Stimulated activated CD4-positive, alpha-beta T cell treated with anti-CD3 and anti-CD28 coated beads, Interleukin-2, amount 100 ng/mL, for 4 hours (primary cell): ENCODE data around the gene SETD5.

Experiments used
- DNase-seq: peaks from one replicate; pipeline ENCODE4 v3.0.0-alpha.2; 2020; ENCODE audit warnings: low read depth

The SETD5 gene

DNA sequence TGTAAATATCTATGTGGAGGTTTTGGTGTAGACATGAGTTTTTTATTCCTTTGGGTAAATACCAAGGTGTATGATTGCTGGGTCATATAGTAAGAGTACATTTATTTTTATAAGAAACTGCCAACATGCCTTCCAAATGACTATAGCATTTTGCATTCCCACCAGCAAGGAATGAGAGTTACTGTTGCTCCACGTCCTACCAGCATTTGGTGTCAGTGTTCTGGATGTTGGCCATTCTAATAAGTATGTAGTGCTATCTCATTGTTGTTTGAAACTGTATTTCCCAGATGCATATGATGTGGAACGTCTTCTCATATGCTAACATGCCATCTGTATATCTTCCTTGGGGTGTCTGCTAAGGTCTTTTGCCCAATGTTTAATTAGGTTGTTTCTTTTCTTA, 117.5 kb downstream of the SETD5 start:
- DNase-seq = no peak

- DNase-seq = no peak
Observed at GRCh38 chr3:9525078-9525477, 127.7 kb downstream of the SETD5 start.
